HG03060 (cell line): ENCODE results near the gene RXFP3.
"Not testable (repeated sequence)": the region's sequence is repeated elsewhere in the genome, so short reads cannot be mapped to it uniquely, and the experiment has no call there.

Experiments used
- ATAC-seq: cut with Tn5 transposase; IDR thresholded peaks from one replicate; pipeline ENCODE4 v1.9.1; 2021; ENCODE audit warnings: low read depth, moderate number of reproducible peaks; ENCODE audit not compliant: unreplicated experiment

The RXFP3 gene

DNA sequence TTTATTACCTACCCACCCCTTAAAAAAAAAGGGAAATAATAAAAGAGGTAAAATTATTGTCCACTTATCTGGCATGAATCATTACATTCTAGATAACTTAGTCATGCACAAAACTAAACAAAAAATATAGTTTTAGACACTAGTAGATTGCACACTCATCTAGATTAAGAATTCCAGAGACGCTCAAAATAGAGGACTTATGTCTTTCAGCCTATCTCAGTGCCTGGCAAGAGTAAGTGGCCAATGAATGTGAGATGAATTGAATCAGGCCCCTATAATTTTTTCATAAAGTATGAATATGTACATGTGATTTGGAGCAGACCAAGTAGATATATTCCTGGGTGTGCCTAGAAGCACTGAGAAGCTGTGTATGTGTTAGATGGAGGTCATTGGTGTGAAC, 2.0 kb upstream of the RXFP3 start:
- ATAC-seq, result no peak

GRCh38 chr5:33936004-33936380, 194 bp upstream of the RXFP3 start:
- no peak for ATAC-seq

GRCh38 chr5:33937017-33937706, 976 bp downstream of the RXFP3 start:
- no peak for ATAC-seq

DNA sequence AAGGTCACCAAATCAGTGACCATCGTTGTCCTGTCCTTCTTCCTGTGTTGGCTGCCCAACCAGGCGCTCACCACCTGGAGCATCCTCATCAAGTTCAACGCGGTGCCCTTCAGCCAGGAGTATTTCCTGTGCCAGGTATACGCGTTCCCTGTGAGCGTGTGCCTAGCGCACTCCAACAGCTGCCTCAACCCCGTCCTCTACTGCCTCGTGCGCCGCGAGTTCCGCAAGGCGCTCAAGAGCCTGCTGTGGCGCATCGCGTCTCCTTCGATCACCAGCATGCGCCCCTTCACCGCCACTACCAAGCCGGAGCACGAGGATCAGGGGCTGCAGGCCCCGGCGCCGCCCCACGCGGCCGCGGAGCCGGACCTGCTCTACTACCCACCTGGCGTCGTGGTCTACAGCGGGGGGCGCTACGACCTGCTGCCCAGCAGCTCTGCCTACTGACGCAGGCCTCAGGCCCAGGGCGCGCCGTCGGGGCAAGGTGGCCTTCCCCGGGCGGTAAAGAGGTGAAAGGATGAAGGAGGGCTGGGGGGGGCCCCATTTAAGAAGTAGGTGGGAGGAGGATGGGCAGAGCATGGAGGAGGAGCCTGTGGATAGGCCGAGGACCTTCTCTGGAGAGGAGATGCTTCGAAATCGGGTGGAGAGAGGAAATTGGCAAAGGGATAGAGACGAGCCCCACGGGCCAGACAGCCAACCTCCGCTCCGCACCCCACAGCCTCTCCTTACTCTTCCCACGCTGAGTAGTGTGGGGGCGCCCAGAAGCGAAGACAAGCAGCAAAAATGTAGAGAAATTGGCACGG, 1.7 kb downstream of the RXFP3 start:
- no peak for ATAC-seq

DNA sequence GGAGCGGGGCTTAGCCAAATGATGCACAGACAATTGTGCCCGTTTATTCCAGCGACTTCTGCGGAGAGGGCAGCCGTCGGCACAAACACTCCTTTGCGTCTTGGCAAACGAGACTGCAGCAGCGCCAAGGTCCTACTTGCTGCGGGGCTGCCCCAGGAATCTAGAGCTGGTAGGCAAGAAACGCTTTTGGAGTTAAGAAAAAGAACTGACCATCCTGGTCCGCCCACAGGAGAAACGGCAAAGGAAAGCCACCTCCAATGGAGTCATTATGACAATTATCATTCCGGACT, 2.3 kb downstream of the RXFP3 start:
- ATAC-seq, result no peak

- no peak for ATAC-seq
These were observed 2.7 kb downstream of the RXFP3 start for GRCh38 chr5:33938881-33939280.

DNA sequence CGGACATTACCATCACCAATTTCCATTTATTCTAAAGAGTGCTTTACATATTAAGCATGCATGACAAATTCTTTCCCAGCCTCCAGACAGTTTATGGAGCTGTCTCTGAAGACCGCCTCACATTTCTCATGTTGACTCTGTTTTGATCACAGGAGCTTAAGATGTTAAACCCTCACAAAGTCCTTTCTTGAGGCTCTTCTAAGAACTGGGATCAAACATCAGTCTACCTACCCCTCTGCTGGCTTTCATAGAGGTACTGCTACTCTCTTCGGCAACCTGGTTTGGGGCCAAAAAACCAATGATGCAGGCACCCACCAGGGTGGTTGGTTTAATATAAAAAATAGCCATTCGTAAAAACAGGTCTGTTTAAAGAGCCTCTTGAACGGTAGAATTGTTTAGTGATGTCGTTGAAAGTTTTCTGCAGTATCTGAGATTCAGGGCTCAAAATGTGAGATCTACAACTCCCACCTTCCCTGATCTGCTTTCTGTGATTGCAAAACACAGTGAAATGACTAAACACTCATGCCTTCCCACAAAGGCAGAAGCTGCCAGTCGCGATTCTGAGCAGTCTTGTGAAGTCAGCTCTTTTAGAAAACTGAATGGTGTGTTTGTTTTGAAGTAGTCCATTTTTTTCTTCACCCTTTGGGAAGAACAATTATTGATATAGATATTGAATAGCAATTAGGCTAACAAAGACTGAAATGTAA, 3.5 kb downstream of the RXFP3 start:
- no peak for ATAC-seq

DNA sequence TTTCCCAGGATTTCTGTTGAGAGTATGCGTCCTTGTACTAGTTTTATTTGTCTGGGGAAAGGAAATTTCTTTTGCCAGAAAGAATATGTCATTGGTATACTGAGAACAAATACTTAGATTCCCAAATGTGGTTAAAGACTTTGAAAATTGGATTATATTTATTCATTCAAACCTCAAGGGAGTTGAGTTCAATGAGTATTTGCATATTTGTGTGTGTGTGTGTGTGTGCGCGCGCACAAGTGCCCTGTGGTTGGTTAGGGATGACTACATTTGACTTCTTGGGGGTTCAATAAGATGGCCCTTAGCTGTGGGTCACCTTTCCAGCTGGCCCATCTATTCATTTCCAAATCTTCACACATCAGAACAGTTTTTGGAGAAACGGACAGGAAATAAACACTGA, 4.9 kb downstream of the RXFP3 start:
- ATAC-seq, result no peak

DNA sequence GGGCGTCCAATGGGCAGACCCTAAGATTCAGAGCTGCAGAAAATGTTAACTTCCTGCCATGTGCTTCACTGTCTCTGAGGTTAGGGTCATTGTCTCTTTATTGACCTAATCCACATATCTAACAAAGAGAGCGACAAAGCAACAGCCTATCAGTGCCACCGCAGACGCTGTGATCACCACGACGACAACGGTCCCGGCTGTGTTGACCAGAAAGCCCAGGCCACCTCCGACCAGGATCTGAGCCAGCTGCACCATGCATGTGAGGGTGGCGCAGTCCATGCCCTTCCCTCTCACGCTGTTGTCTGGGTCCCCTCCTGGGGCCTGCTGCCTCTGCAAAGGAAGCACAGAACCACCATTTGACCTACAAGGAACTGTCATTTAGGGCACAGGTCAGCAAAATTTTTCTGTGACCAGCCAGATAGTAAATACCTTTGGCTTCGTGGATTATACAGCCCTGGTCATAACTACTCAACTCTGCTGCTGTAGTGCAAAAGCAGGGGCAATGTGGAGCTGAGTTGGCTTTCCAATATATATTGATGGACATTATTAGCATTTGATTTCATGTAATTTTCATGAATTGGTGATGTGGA, 8.5 kb downstream of the RXFP3 start:
- no peak for ATAC-seq

DNA sequence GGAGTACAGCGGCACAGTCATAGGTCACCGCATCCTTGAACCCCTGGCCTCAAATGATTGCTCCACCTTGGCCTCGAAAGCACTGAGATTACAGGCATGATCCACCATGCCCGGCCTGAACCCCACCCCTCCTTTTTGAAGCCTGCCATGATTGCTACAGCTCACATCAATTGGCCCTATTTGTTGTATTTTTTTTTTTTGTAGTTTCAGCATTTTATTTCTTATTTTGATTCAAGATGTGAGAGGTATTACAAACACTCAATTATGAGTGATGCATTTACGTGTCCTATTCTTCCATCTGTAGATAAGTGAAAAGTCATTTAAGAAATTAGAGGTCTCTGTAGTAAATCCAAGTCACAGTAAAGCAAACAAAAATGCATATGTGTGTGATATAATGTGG, 16.0 kb downstream of the RXFP3 start:
- ATAC-seq, result not testable (repeated sequence)

- ATAC-seq, result no peak
These were observed 21.5 kb downstream of the RXFP3 start for GRCh38 chr5:33957577-33958150.

- ATAC-seq, result no peak
These were observed 22.0 kb downstream of the RXFP3 start for GRCh38 chr5:33958176-33958575.

DNA sequence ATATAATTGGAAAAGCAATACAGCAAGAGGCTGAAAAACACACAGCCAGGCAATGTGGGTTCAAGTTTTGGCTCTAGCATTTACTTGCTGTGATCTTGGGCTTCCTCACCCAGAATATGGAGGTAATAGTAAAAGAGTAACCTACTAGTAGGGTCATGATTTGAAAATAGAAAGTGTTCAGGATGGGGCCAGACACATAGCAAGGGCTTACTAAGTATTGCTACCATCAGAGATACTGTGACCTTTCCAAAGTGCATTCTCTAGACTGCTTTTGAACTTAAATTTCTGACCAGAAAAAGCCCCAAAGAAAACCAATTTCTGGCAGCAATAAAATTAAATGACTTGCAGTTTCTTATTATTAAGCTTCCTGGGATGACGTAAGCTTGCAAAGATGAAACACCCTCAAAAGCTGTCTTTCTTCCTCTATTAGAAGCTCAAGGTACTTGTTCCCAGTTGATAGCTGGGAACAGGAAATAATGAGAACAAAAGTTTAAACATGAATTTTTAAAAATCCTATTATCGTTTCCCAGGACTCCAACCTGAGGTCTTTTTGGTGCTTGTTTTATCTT, 28.0 kb downstream of the RXFP3 start:
- no peak for ATAC-seq

- ATAC-seq, result no peak
These were observed 30.6 kb downstream of the RXFP3 start for GRCh38 chr5:33966805-33967204.

- ATAC-seq, result no peak
These were observed 32.2 kb downstream of the RXFP3 start for GRCh38 chr5:33968211-33969005.

DNA sequence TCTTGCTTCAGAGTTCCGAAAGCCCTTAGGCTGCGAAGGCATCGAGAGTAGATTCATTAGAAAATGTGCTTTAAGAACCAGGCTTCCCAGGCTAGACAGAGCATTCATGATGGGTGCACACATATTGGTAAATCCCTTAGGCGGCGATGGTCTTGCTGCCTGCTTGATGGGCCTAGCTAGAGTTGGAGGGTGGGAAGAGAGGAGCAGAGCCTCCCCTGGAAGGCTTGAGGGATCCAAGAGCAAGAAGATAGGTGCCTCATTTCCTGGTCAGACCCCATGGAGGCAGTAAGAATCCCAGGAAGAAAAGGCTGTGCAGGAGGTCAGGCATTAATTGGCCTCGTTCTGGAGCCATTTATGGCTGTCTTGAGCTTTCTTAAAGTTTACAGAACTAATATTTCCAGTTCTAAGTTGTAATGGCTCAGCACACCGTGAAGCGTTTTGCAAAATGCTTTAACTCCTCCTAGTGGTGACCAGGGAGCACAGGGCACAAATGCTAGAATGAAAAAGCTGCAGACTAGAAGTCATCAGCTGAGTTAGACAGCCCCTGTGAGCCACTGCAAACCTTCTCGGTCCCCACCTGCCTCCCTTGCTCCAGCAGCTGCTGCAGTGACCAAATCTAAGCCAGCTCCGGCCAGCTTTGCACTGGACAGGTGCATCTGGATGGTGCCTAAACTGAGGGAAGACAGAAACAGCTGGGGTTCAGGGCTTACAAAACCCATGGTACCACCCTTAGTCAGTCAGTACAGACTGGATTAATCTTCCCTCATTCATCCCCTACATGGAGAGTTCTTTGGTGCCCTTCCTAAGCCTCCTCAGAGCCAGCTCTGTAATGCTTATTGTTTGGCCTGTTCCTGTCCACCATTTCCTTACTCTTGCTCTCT, 33.6 kb downstream of the RXFP3 start:
- no peak for ATAC-seq

- no peak for ATAC-seq
These were observed 37.1 kb downstream of the RXFP3 start for GRCh38 chr5:33973271-33973670.

- ATAC-seq, result no peak
These were observed 39.7 kb downstream of the RXFP3 start for GRCh38 chr5:33975852-33976251.

DNA sequence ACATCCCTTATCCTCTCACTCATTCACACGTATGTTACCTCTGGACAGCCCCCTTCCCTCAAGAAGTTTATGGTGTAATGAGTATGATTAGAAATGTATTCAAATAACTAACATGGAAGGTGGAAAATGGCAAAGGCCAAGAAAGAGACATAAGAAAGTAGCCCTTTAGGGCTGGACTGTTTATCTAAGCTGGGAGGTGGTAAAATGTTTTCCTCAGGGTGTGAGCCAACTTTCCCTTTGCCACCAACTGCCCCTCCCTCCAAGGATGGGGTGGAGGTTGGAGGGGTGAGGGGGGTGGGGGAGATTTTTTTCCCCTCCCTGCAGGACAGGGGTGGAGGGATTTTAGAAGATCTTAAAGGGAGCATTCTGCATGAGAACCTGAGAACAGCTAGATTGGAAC, 40.1 kb downstream of the RXFP3 start:
- ATAC-seq, result no peak
